Measurements from ENCODE around the gene RBMS3. TPM values are rescaled to one million over a fixed set of nuclear protein-coding genes. Genes with fewer than 3 reads are reported as not detected.

Gene RBMS3
- total RNA-seq, 2 donors from 2014 or later: 27.3 to 51.4 TPM

DNA sequence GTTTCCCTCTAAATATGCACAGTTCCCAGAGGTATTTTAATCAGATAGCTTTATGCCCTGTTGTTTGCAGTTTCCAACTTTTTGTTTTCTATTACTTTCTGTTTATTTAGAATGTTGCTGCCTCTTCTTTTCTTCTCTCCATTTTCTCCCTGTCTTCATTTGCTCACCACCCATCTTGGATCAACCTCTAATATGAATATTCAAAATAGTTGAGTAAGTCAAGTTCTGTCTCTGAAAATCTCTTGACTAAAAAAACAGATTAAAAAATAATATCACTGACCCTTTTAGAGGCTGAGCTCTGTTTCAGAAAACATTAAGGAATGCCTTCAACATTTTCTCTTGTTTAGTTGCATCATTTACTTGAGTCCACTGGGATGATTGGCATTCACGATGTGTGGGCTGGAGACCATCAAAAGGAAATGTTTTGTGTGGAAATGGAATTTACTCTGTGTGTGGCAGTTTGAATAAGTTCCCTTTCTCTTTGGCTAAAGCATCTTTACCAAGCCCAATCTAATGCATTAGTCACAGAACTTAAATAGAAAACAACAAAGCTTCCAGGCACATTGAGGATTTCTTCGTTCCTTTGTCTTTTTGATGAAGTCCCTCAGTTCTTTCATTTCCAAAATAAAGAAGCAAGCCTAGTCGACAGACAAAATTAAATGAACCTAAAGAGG lies 691.6 kb downstream of the RBMS3 start:
- Histone ChIP-seq H3K27ac (peak overlapping the region in 1 of 2 donors; percentile 9), H3K9me3 (no peaks in the 10 kb centered on the region), H3K4me1 (peaks cover 0 to 4% of the 10 kb centered on the region in 2 donors), H3K27me3 (no peaks in the 10 kb centered on the region), H3K4me3 (no peak overlapping the region), H3K36me3 (no peaks in the 10 kb centered on the region)
- DNase-seq (ENCODE audit: low spot score): no peak
- TF ChIP-seq, protein P1, sequence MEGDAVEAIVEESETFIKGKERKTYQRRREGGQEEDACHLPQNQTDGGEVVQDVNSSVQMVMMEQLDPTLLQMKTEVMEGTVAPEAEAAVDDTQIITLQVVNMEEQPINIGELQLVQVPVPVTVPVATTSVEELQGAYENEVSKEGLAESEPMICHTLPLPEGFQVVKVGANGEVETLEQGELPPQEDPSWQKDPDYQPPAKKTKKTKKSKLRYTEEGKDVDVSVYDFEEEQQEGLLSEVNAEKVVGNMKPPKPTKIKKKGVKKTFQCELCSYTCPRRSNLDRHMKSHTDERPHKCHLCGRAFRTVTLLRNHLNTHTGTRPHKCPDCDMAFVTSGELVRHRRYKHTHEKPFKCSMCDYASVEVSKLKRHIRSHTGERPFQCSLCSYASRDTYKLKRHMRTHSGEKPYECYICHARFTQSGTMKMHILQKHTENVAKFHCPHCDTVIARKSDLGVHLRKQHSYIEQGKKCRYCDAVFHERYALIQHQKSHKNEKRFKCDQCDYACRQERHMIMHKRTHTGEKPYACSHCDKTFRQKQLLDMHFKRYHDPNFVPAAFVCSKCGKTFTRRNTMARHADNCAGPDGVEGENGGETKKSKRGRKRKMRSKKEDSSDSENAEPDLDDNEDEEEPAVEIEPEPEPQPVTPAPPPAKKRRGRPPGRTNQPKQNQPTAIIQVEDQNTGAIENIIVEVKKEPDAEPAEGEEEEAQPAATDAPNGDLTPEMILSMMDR (IDR thresholded peaks at IDR 0.05): no peak

DNA sequence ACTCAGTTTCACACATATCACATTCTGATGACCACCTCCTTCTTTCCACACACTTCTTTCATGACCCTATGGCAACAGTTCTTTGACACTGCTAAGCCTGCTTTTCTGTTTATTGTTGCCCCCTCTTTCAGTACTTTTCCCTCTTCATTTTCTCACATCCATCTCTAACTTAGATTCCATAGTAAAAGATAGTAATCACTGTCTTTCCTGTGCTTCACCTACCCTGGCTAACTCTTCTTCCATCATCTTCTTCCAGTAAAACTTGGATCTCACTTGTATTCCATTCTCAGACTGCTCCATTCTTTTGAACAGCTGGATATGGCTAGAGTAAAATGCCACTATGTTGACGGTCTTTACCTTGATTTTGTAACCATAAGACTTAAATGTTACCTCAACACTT lies 692.9 kb downstream of the RBMS3 start:
- no peak overlapping the region for H3K27ac ChIP-seq

DNA sequence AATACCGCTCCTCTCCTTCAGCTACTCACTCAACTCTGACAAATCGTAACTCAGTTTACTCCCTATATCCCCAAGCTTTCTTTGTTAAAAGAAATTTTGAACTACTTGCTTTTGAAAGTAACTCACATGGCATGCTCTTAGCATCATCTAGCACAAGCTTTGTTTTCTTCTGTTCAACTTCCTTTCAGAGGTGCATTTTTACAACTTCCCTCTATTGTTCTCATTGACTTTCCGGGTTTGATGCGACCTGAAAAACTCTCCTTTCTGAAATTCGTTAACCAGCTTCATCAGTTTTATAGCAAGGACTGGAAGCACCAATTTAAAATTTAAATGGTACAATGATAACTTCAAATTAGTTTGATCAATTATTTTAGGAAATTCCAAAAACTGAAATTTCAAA lies 696.0 kb downstream of the RBMS3 start:
- Histone ChIP-seq H3K9me3 (no peaks in the 10 kb centered on the region), H3K27ac (no peak overlapping the region), H3K4me1 (peaks cover 0 to 4% of the 10 kb centered on the region in 2 donors), H3K36me3 (no peaks in the 10 kb centered on the region), H3K4me3 (no peak overlapping the region), H3K27me3 (no peaks in the 10 kb centered on the region)
- TF ChIP-seq, protein P1 (IDR thresholded peaks at IDR 0.05): no peak
- no peak for DNase-seq (ENCODE audit: low spot score)

More for the DNA sequence above, 692.9 kb downstream of the RBMS3 start:
- peaks cover 0 to 4% of the 10 kb centered on the region in 2 donors for H3K4me1 ChIP-seq
- no peaks in the 10 kb centered on the region for H3K36me3 ChIP-seq
- no peaks in the 10 kb centered on the region for H3K27me3 ChIP-seq
- H3K4me3 ChIP-seq: no peak overlapping the region
- TF ChIP-seq, protein P1 (IDR thresholded peaks at IDR 0.05): no peak
- no peaks in the 10 kb centered on the region for H3K9me3 ChIP-seq
- no peak for DNase-seq (ENCODE audit: low spot score)

DNA sequence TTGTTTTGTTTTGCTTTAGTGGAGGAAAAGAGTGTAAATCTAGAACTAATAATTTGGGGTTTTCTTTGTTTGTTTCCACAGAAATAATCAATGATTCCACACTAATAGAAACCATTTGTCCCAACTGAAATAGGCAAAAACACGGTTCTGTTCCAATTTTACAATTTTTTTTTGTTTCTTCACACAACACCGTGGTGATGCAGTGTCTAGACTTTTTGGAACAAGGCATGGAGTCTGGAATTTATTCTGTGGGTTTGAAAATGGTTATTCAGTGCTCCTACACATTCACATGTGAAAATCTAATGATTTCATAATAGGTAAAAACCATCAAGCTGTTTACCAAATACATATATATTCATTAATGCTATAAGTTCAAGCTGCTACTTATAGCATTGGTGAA lies 696.5 kb downstream of the RBMS3 start:
- H3K36me3 ChIP-seq: no peaks in the 10 kb centered on the region
- TF ChIP-seq, protein P1 (IDR thresholded peaks at IDR 0.05): no peak
- H3K27ac ChIP-seq: no peak overlapping the region
- no peaks in the 10 kb centered on the region for H3K9me3 ChIP-seq
- H3K4me3 ChIP-seq: no peak overlapping the region
- peaks cover 0 to 4% of the 10 kb centered on the region in 2 donors for H3K4me1 ChIP-seq
- H3K27me3 ChIP-seq: no peaks in the 10 kb centered on the region
- no peak for DNase-seq (ENCODE audit: low spot score)

DNA sequence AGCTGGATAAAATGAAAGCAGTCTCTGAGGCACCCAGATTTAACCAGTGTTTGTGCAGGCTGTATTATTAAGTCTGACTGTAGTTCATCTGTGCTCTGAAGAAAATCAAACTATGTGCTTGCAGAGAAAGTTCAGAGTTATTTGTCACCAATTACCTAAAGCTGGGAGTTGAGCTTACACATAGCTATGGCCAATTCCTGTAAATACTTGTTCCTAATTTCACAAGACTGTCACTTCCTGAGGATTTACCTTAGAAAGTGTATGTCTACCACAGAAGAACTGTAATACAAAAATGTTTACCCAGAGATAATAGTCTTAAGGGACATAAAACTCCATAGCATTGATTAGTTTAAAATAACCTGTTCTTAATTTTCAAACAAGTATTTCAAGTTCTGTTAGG lies 697.2 kb downstream of the RBMS3 start:
- H3K36me3 ChIP-seq: no peaks in the 10 kb centered on the region
- H3K4me3 ChIP-seq: no peak overlapping the region
- DNase-seq (ENCODE audit: low spot score): no peak
- TF ChIP-seq, protein P1 (IDR thresholded peaks at IDR 0.05): no peak
- H3K27ac ChIP-seq: no peak overlapping the region
- no peaks in the 10 kb centered on the region for H3K9me3 ChIP-seq
- no peaks in the 10 kb centered on the region for H3K27me3 ChIP-seq
- H3K4me1 ChIP-seq: no peaks in the 10 kb centered on the region

DNA sequence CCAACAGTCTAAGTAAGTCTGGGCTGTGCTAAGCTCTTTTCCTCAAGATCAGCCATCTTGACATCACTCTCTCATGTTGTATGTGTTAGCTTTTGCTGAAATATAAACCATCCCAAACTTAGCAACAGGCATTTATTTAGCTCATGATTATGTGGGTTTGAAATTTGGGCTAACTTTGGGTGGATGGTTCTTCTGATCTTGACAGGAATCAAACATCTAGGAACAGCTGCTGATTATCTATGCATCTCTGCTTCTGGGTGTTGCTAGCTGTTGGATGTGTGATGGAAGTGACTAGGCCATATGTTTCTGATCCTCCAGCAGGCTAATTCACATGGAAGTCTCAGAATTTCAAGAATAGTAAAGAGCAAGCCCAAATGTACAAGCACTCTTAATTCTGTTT lies 710.3 kb downstream of the RBMS3 start:
- Histone ChIP-seq H3K27me3 (no peaks in the 10 kb centered on the region), H3K4me1 (no peaks in the 10 kb centered on the region), H3K9me3 (no peaks in the 10 kb centered on the region), H3K27ac (no peak overlapping the region), H3K36me3 (peaks cover 7% of the 10 kb centered on the region), H3K4me3 (no peak overlapping the region)
- DNase-seq (ENCODE audit: low spot score): no peak
- TF ChIP-seq, protein P1 (IDR thresholded peaks at IDR 0.05): no peak
